ENCODE measurements around the gene SLC16A3. TPM values are rescaled to one million over a fixed set of nuclear protein-coding genes. Genes with fewer than 3 reads are reported as not detected.
A peak's percentile ranks its signal among the peaks of the same experiment; 100 is the strongest.

SLC16A3 gene
- 100 to 1,000 TPM in 1 of 2 donors, 10 to 100 TPM in 1; 71.2 to 149 TPM for total RNA-seq
- polyA plus RNA-seq (ENCODE audit: insufficient read length in 6 of 6), result 10 to 100 TPM; 13.0 to 21.2 (median 17.8) TPM
- long read RNA-seq, donor 1, partial matches to known transcripts, result 18 of 43 reads
- long read RNA-seq, donor 1, other reads (novel, unspliced or antisense), result 19 of 43 reads
- long read RNA-seq, donor 2, partial matches to known transcripts, result 123 of 140 reads
- long read RNA-seq, donor 2, other reads (novel, unspliced or antisense), result 17 of 140 reads
- long read RNA-seq, donor 3, partial matches to known transcripts, result 0 of 3 reads
- long read RNA-seq, donor 3, other reads (novel, unspliced or antisense), result 0 of 3 reads
- long read RNA-seq, donor 4, partial matches to known transcripts, result 0 of 3 reads
- long read RNA-seq, donor 4, other reads (novel, unspliced or antisense), result 3 of 3 reads
- long read RNA-seq, donor 5, full-length matches to known transcripts, result 3 of 36 reads
- long read RNA-seq, donor 5, partial matches to known transcripts, result 16 of 36 reads
- long read RNA-seq, donor 5, other reads (novel, unspliced or antisense), result 17 of 36 reads
- long read RNA-seq, donor 6, partial matches to known transcripts, result 0 of 2 reads
- long read RNA-seq, donor 6, other reads (novel, unspliced or antisense), result 0 of 2 reads
- long read RNA-seq, donor 7, partial matches to known transcripts, result 0 of 9 reads
- long read RNA-seq, donor 7, other reads (novel, unspliced or antisense), result 9 of 9 reads
- long read RNA-seq, donor 8, partial matches to known transcripts, result 26 of 51 reads
- long read RNA-seq, donor 8, other reads (novel, unspliced or antisense), result 22 of 51 reads
- long read RNA-seq, donor 9, result 0 reads
- long read RNA-seq, donor 10, partial matches to known transcripts, result 1 of 5 reads
- long read RNA-seq, donor 10, other reads (novel, unspliced or antisense), result 3 of 5 reads
- long read RNA-seq, donor 11, result 0 reads
- long read RNA-seq, donor 12, partial matches to known transcripts, result 0 of 3 reads
- long read RNA-seq, donor 12, other reads (novel, unspliced or antisense), result 0 of 3 reads

DNA sequence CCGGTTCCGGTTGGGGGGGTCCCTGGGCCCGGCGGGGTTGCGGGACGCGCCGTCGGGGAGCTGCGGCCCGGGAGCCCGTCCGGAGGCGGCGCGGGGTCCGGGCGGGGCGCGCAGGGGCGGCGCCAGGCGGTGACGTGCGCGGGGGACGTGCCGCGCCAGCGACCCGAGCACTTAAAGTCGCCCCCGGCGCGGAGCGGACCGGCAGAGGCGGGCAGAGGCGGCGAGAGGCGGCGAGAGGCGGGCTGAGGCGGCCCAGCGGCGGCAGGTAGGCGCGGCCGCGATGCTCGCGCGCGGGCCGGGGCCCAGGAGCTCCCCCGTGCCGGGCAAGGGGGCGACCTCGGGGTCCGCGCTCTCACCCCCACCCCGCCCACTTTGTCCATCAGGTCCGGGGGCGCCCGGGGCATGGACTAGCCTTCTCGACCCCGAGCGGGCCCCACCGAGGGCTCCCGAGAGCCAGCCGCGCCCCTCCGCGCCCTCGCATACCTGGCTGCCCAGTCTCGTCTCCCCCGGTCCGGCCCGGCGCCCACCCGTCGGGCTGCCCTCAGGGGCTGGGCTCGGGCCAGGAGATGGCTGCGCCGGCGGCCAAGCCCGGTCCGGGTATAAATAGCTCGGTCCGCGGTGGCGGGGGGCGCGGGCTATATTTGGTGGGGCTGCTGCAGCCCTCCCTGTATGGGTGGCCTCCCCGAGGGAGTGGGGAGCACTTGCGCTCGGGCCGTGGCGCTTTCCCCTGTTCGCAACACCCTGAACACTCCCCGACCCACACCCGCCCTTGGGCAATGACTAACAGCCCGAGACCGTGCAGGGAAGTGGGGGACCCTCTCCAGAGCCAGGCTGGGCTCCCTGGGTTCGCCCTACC, at the start of gene SLC16A3:
Gene SLC16A3 (plus strand): TSS at position 201 of the 856 bp plus-strand sequence. CDS start 6,967 bp downstream, outside the sequence.
- peaks cover 0 to 6% of the 10 kb centered on the region in 2 donors for H3K27me3 ChIP-seq
- H3K27ac ChIP-seq, result peak within 1 kb of the TSS; percentile 95 to 100
- TF ChIP-seq, protein P1, sequence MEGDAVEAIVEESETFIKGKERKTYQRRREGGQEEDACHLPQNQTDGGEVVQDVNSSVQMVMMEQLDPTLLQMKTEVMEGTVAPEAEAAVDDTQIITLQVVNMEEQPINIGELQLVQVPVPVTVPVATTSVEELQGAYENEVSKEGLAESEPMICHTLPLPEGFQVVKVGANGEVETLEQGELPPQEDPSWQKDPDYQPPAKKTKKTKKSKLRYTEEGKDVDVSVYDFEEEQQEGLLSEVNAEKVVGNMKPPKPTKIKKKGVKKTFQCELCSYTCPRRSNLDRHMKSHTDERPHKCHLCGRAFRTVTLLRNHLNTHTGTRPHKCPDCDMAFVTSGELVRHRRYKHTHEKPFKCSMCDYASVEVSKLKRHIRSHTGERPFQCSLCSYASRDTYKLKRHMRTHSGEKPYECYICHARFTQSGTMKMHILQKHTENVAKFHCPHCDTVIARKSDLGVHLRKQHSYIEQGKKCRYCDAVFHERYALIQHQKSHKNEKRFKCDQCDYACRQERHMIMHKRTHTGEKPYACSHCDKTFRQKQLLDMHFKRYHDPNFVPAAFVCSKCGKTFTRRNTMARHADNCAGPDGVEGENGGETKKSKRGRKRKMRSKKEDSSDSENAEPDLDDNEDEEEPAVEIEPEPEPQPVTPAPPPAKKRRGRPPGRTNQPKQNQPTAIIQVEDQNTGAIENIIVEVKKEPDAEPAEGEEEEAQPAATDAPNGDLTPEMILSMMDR (IDR thresholded peaks at IDR 0.05), result no peak
- peaks cover 0 to 1% of the 10 kb centered on the region in 2 donors for H3K36me3 ChIP-seq
- peaks cover 21 to 75% of the 10 kb centered on the region in 2 donors for H3K4me1 ChIP-seq
- peak within 1 kb of the TSS; percentile 53 to 83 for H3K4me3 ChIP-seq
- H3K9me3 ChIP-seq, result no peaks in the 10 kb centered on the region
- DNase-seq (peak; percentile 60 to 95 (median 78)), ATAC-seq (peak; percentile 39)
- intact Hi-C loops (cut with DNase I), result no loop called here

DNA sequence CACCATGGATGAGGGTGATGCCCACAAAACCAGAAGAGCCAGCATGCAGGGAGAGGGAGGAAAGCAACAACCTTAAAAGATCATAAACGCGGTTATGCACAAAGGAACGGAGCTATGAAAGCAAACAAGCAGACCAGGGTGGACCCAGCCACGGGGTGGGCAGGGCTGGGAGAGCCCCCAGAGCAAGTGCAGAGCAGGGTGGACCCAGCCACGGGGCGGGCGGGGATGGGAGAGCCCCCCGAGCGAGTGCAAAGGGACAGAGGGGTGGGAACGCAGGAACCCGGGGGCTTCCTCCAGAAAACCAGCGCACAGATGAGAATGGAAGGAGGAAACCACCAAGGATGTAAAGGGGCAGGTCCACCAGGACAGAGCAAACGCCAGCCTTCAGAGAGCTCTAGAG, 49.4 kb upstream of the SLC16A3 start:
- Histone ChIP-seq H3K9me3 (no peaks in the 10 kb centered on the region), H3K36me3 (peaks cover 0 to 84% of the 10 kb centered on the region in 2 donors), H3K4me1 (no peaks in the 10 kb centered on the region), H3K27me3 (no peaks in the 10 kb centered on the region), H3K27ac (no peak overlapping the region), H3K4me3 (no peak overlapping the region)
- intact Hi-C loops (cut with DNase I), result no loop called here
- TF ChIP-seq, protein P1 (IDR thresholded peaks at IDR 0.05), result no peak
- DNase-seq, result peak in 1 of 4 donors; percentile 30
- no peak for ATAC-seq

DNA sequence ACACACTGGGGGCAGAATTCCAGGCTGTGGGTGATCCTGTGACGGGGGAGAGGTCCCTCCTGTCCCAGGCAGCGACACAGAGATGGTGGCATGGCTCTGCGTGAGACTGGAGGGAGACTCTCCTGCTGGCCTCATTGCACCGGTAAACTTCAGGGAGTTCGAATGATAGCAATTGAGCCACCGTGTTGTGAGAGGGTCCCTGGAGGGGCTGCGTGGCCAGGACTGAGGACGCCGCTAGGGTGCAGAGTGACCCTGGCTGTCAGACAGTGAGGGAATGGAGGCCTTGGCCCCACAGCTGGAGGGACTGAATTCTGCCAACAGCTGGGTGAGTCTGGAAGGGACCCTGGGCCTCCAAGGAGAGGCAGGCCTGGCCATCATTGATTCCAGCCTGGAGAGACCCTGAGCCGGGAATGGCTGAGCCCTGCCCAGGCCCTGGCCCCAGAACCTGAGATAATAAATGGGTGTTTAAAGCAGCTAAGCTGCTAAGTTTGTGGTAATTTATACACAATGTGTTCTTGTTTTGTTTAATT, 48.8 kb upstream of the SLC16A3 start:
- ATAC-seq, result no peak
- Histone ChIP-seq H3K27ac (no peak overlapping the region), H3K36me3 (peaks cover 0 to 86% of the 10 kb centered on the region in 2 donors), H3K27me3 (no peaks in the 10 kb centered on the region), H3K4me3 (no peak overlapping the region), H3K9me3 (no peaks in the 10 kb centered on the region), H3K4me1 (no peaks in the 10 kb centered on the region)
- peak in 1 of 4 donors; percentile 33 for DNase-seq
- intact Hi-C loops (cut with DNase I), result no loop called here
- TF ChIP-seq, protein P1 (IDR thresholded peaks at IDR 0.05), result no peak

DNA sequence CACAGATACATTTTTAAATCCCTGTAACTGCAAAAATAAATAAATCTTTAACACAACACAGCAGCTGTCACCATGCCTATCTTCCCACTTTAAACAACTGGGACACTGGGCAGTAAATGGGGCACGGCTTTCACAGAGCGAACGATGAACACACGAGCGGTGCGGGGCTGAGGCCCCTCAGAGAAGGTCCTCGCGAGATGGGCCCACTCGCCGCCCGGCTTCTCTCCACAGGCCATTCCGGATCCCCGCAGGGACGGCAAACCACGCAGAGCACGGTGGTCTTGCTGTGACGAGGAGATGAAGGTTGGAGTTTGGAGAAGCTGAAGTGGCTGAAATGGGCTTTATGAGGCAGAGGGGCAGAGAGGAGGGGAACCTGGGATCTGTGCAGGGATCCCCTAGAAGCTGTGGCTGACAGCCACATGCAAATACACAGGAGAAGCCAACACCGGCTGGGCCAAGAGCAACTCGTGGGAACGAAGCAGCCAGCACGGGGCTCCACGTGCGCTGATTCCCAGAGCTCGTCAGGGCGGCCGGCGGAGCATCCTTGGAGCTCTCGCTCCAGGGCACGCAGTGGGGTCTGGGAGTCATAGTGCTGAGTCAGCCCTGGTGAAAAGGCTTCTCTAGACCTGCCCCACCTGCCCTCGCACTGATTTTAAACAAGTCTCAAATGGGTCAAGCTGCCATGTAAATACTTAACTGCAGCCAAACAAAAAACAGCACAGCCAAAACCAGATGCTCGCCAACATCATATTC, 47.9 kb upstream of the SLC16A3 start:
- intact Hi-C loops (cut with DNase I), result no loop called here
- ATAC-seq, result no peak
- Histone ChIP-seq H3K4me3 (no peak overlapping the region), H3K27ac (no peak overlapping the region), H3K9me3 (no peaks in the 10 kb centered on the region), H3K36me3 (peaks cover 0 to 80% of the 10 kb centered on the region in 2 donors), H3K27me3 (no peaks in the 10 kb centered on the region), H3K4me1 (no peaks in the 10 kb centered on the region)
- peak in 1 of 4 donors; percentile 66 for DNase-seq
- TF ChIP-seq, protein P1 (IDR thresholded peaks at IDR 0.05), result no peak

Measured in left lung (tissue), 14 donors.